Measurements from ENCODE around the gene CALML5.

DNA sequence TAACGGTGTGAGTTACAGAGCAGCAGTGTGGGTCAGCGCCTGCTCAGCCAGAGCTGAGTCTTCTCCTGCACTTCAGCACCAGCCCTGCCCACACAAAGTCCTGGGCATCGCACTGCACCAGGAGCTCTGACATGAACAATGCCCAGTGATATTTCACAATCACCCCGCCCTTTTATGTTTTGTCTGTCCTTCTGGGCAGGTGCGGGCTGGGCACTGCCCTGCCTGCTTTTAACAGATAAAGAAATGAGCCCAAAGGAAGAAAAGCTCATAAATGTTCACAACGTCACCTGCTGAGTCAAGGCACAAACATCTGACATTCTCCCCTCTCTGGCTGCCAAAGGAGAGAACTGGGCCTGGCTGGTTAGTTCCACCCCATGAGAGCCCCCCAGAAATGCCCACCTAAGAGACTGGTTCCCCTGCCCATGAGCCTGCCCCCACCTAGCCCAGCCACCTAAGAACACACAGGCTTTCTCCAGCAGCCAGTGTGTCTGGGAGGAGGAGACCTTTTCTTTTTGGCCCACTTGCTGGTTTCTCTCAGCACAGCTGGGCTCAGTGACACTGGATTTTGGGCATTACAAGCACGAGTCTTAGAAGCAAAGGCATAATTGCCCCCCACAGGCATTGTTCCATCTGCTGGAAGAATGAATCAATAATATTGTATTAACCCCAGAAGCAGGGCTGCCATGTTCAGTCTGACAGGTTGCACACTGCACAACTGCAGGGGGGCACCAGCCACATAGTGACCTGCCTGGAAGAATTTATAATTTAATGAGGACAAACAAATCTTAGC, 47.7 kb upstream of the CALML5 start:
- TF ChIP-seq POLR2A (IDR thresholded peaks at IDR 0.05) = peak in 1 of 2 donors; percentile 42
- TF ChIP-seq, protein P1, sequence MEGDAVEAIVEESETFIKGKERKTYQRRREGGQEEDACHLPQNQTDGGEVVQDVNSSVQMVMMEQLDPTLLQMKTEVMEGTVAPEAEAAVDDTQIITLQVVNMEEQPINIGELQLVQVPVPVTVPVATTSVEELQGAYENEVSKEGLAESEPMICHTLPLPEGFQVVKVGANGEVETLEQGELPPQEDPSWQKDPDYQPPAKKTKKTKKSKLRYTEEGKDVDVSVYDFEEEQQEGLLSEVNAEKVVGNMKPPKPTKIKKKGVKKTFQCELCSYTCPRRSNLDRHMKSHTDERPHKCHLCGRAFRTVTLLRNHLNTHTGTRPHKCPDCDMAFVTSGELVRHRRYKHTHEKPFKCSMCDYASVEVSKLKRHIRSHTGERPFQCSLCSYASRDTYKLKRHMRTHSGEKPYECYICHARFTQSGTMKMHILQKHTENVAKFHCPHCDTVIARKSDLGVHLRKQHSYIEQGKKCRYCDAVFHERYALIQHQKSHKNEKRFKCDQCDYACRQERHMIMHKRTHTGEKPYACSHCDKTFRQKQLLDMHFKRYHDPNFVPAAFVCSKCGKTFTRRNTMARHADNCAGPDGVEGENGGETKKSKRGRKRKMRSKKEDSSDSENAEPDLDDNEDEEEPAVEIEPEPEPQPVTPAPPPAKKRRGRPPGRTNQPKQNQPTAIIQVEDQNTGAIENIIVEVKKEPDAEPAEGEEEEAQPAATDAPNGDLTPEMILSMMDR (IDR thresholded peaks at IDR 0.05) = no peak
- no peak for TF ChIP-seq EP300 (IDR thresholded peaks at IDR 0.05)
